Natural killer cell (primary cell): ENCODE measurements around the gene IRAG1. TPM values are rescaled to one million over a fixed set of nuclear protein-coding genes. Genes with fewer than 3 reads are reported as not detected.

Experiments
- ATAC-seq, 3 donors: fragments of 150-1000 bp in 2 of 3; fragments of 200-7000 bp in 1 of 3; cut with Tn5 transposase; 1 replicate in 1 of 3; 2 replicates in 2 of 3; pipeline ENCODE4 v1.10.0; 2021; ENCODE audit warnings: mild to moderate bottlenecking in 2 of 3, moderate library complexity in 2 of 3
- DNase-seq, 2 donors: peaks; one replicate each; pipeline versions ENCODE4 v3.0.0 to v3.0.0-alpha.2; 2013 to 2021; ENCODE audit warnings: mixed read lengths in 1 of 2
- H3K27ac ChIP-seq: one replicate; pipeline ENCODE4 v1.5.1; 2013; ENCODE audit warnings: mild to moderate bottlenecking, low read length
- H3K27me3 ChIP-seq: one replicate; pipeline ENCODE4 v1.6.1; 2013; ENCODE audit warnings: low read length; ENCODE audit not compliant: control insufficient read depth, insufficient read depth
- H3K36me3 ChIP-seq: one replicate; pipeline ENCODE4 v1.6.1; 2013; ENCODE audit warnings: low read length; ENCODE audit not compliant: control insufficient read depth, insufficient read depth
- H3K4me1 ChIP-seq: one replicate; pipeline ENCODE4 v1.6.1; 2013; ENCODE audit warnings: low read length; ENCODE audit not compliant: control insufficient read depth, insufficient read depth
- H3K4me3 ChIP-seq: one replicate; pipeline ENCODE4 v1.5.1; 2013; ENCODE audit warnings: low read length
- H3K9me3 ChIP-seq: one replicate; pipeline ENCODE4 v1.6.1; 2013; ENCODE audit warnings: low read length; ENCODE audit not compliant: control insufficient read depth, insufficient read depth
- H3K27ac Mint-ChIP-seq, 2 donors: one replicate each; pipeline ENCODE4 v1.8.0; 2022; ENCODE audit warnings: mild to moderate bottlenecking in 2 of 2, mixed read lengths in 2 of 2, moderate library complexity in 1 of 2
- H3K27me3 Mint-ChIP-seq, 2 donors: one replicate each; pipeline ENCODE4 v1.8.0; 2022; ENCODE audit warnings: low read depth in 2 of 2, mixed read lengths in 2 of 2
- H3K36me3 Mint-ChIP-seq: one replicate; pipeline ENCODE4 v1.8.0; 2022; ENCODE audit warnings: mixed read lengths
- H3K4me1 Mint-ChIP-seq, 2 donors: one replicate each; pipeline ENCODE4 v1.8.0; 2022; ENCODE audit warnings: mixed read lengths in 2 of 2
- H3K4me3 Mint-ChIP-seq: one replicate; pipeline ENCODE4 v1.8.0; 2022; ENCODE audit warnings: mild to moderate bottlenecking, moderate library complexity, mixed read lengths
- H3K9me3 Mint-ChIP-seq, 2 donors: one replicate each; pipeline ENCODE4 v1.8.0; 2022; ENCODE audit warnings: mixed read lengths in 2 of 2
- WGBS: methylation state at CpG from one replicate; pipeline ENCODE4 v1.1.7; 2013; ENCODE audit warnings: missing lambda C conversion rate; ENCODE audit not compliant: insufficient coverage; 5-methylcytosine and 5-hydroxymethylcytosine counted together
- intact Hi-C: fragments of 100-400 bp; cut with micrococcal nuclease; formaldehyde crosslinking; loops from one replicate; pipeline ENCODE4 v1.14.2; 2022
- total RNA-seq, 4 donors: library from RNA; stranded (reverse); fragments of 120-200 nt in 1 of 4; gene quantifications; one replicate each; pipeline versions ENCODE4 v1.2.3 to v1.2.4, GENCODE V29; 2013 to 2022
- TF ChIP-seq, protein P1 (sequence below): fragments of 200-600 bp; IDR thresholded peaks from one replicate; pipeline ENCODE4 v1.8.0; 2022; ENCODE audit warnings: antibody characterized with exemption

IRAG1 gene
- total RNA-seq, 3 donors from 2014 or later (not counting 1 experiment from before 2014, with no cell fraction given): 0.50 to 0.54 TPM; not detected in 1

DNA sequence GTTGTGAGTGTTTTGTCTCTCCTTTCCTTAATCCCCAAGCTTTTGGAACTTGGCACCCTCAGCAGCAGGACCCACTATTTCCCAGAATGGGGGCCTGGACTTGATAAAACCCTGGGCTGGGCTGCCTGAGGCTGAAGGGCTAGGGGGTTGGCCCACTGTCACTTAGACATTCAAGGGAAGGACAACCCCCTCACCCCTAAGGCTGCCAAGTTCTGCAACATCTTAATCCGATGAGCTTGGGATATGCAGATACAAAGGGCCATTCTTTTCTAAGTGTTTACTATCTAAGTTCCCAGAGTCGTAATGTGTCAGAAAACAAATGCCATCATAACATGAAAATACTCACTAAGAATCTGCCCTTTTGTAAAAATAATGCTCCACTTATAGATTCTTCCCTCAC lies 42.9 kb downstream of the IRAG1 start:
- TF ChIP-seq, protein P1, sequence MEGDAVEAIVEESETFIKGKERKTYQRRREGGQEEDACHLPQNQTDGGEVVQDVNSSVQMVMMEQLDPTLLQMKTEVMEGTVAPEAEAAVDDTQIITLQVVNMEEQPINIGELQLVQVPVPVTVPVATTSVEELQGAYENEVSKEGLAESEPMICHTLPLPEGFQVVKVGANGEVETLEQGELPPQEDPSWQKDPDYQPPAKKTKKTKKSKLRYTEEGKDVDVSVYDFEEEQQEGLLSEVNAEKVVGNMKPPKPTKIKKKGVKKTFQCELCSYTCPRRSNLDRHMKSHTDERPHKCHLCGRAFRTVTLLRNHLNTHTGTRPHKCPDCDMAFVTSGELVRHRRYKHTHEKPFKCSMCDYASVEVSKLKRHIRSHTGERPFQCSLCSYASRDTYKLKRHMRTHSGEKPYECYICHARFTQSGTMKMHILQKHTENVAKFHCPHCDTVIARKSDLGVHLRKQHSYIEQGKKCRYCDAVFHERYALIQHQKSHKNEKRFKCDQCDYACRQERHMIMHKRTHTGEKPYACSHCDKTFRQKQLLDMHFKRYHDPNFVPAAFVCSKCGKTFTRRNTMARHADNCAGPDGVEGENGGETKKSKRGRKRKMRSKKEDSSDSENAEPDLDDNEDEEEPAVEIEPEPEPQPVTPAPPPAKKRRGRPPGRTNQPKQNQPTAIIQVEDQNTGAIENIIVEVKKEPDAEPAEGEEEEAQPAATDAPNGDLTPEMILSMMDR: no peak
- 83% methylated on average over 2 of the region's 2 CpGs for WGBS
- Histone ChIP-seq H3K4me3 (no peak overlapping the region), H3K36me3 (no peaks in the 10 kb centered on the region), H3K9me3 (no peaks in the 10 kb centered on the region), H3K4me1 (peaks cover 4% of the 10 kb centered on the region), H3K27me3 (no peaks in the 10 kb centered on the region), H3K27ac (no peak overlapping the region)
- Mint-ChIP-seq H3K27me3 (no peaks in the 10 kb centered on the region), H3K9me3 (no peaks in the 10 kb centered on the region), H3K36me3 (no peaks in the 10 kb centered on the region), H3K4me1 (peaks cover 0 to 4% of the 10 kb centered on the region in 2 donors), H3K27ac (no peak overlapping the region), H3K4me3 (no peak overlapping the region)
- intact Hi-C loops: no loop called here
- ATAC-seq (no peak), DNase-seq (no peak)

DNA sequence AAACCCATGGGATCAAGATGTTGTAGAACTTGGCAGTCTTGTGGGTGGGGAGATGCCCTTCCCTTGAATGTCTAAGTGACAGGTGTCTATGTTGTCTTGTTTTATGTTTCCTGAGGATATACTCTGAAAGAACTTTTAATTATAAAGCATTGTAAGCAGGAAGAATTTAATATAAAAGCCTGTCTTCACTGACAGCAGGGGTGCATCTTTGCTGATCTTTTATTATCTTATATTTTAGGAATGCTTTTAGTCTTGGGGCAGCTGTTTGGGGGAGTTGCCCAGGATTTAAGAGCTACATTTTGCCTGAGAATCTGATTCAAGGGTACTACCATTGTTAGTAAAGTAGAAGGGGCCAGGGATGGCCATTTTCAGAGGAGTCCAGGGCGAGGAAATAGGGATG lies 43.4 kb downstream of the IRAG1 start:
- ATAC-seq: no peak

DNA sequence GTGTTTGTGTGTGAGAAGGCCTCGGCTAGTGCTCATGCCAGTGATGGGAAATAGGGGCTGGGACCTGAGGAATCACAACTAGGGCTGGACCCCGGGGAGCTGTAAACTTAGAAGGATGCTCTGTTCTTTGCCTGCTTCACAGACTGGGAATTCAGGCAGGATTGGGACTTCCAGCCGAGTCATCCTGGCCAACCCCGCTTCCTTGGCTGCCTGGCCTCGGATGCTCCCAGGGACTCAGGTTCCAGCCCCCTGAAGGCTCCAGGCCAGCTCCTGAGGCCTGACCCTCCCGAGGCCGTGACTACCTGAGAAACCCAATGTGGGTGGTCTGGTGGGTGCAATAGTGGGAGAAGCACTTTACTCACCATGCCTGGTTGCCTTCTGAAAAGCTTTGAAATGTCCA lies 44.7 kb downstream of the IRAG1 start:
- Mint-ChIP-seq H3K27me3 (no peaks in the 10 kb centered on the region), H3K9me3 (no peaks in the 10 kb centered on the region), H3K4me3 (no peak overlapping the region), H3K4me1 (peaks cover 0 to 4% of the 10 kb centered on the region in 2 donors), H3K27ac (no peak overlapping the region), H3K36me3 (no peaks in the 10 kb centered on the region)
- H3K9me3 ChIP-seq: no peaks in the 10 kb centered on the region
- H3K27ac ChIP-seq: no peak overlapping the region
- intact Hi-C loops: no loop called here
- ATAC-seq (no peak), DNase-seq (no peak)
- no peaks in the 10 kb centered on the region for H3K36me3 ChIP-seq
- peaks cover 1% of the 10 kb centered on the region for H3K4me1 ChIP-seq
- no peak overlapping the region for H3K4me3 ChIP-seq
- H3K27me3 ChIP-seq: no peaks in the 10 kb centered on the region
- TF ChIP-seq, protein P1: no peak
- WGBS: 86% methylated on average over 7 of the region's 7 CpGs

More for the DNA sequence above, 43.4 kb downstream of the IRAG1 start:
- no peaks in the 10 kb centered on the region for H3K36me3 Mint-ChIP-seq
- H3K4me3 ChIP-seq: no peak overlapping the region
- H3K9me3 ChIP-seq: no peaks in the 10 kb centered on the region
- no peak overlapping the region for H3K27ac ChIP-seq
- 50% methylated on average over 1 of the region's 1 CpG for WGBS
- TF ChIP-seq, protein P1: no peak
- peaks cover 0 to 4% of the 10 kb centered on the region in 2 donors for H3K4me1 Mint-ChIP-seq
- H3K27ac Mint-ChIP-seq: no peak overlapping the region
- intact Hi-C loops: no loop called here
- no peaks in the 10 kb centered on the region for H3K27me3 Mint-ChIP-seq
- H3K27me3 ChIP-seq: no peaks in the 10 kb centered on the region
- H3K36me3 ChIP-seq: no peaks in the 10 kb centered on the region
- no peak for DNase-seq
- H3K4me1 ChIP-seq: peaks cover 4% of the 10 kb centered on the region
- no peak overlapping the region for H3K4me3 Mint-ChIP-seq
- H3K9me3 Mint-ChIP-seq: no peaks in the 10 kb centered on the region

DNA sequence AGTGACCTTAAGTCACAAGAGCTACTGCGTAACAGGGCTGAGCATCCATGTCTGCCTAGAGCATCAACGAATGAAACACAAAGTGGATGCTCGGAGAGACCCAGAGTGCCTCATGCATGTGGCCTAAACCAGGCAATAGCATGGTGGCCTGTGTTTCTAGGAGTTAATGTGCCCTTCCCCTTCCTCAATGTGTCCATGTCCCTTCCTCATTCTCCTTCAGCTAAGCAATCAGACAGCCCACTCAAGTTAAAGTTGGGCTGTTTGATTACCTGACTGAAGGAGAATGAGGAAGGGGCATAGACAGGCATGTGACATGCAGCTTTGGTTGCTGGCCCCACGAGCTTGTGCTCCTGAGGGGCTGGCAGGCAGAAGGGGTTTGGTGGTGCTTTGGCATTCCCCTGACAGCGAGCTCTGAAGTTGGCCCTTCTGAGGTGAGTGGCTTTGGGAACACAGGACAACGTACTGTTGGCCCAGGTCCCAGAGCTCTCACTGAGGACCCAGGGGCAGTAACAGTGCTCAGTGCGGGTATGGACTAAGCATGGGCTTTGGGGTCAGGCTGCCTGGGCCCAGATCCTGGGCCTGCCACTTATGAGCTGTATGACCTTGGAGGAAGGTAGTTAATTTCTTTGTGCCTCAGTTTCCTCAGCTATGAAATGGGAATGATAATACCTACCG lies 46.7 kb downstream of the IRAG1 start:
- 91% methylated on average over 8 of the region's 8 CpGs for WGBS
- Histone ChIP-seq H3K4me3 (no peak overlapping the region), H3K9me3 (no peaks in the 10 kb centered on the region), H3K27ac (no peak overlapping the region), H3K27me3 (no peaks in the 10 kb centered on the region), H3K36me3 (no peaks in the 10 kb centered on the region), H3K4me1 (peaks cover 10% of the 10 kb centered on the region)
- DNase-seq (no peak), ATAC-seq (no peak)
- Mint-ChIP-seq H3K36me3 (no peaks in the 10 kb centered on the region), H3K4me1 (peaks cover 0 to 4% of the 10 kb centered on the region in 2 donors), H3K27ac (no peak overlapping the region), H3K27me3 (no peaks in the 10 kb centered on the region), H3K4me3 (no peak overlapping the region), H3K9me3 (no peaks in the 10 kb centered on the region)
- intact Hi-C loops: no loop called here
- TF ChIP-seq, protein P1: no peak
